Measurements from ENCODE around the gene CLINT1.
"Not testable (repeated sequence)": the region's sequence is repeated elsewhere in the genome, so short reads cannot be mapped to it uniquely, and the experiment has no call there.

The CLINT1 gene

DNA sequence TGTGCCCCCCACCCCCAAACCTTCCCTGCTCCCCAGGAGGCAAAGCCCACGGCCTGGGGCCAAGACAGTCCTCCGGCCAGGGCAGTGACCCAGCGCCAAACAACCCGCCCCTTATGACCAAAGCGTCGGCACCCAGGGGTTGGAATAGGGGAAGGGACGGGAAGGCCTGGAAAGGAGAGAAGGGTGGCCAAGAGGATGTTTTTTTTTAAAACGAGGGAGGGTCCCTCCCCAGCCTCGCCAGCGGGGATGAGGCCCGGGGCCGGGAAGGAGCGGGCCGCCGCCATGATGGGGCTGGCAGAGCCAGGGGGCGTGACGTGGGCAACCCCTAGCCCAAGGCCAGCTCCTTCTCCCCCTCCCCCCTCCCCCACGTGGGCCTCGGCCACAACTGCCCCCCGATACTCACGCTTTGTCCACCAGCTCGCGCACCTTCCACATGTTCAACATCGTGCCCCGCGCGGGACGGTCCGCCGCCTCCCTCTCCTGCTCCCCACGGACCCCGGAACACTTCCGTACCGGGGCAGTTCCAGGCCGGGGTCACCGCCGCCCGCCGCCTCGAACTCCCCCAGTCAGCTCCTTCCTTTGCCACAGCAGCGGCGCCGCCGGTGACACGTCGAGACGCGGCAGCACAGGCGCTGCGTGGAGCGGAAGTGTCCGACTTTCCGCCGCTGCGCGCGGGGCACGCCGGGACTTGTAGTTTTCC is at the start of gene CLINT1:
Gene CLINT1, minus strand, starts transcription at position 619 of the 700 bp plus-strand sequence. Its CDS starts 175 bp downstream, at position 444.
- DNase-seq (ENCODE audit: low read depth) = peak; percentile 86

DNA sequence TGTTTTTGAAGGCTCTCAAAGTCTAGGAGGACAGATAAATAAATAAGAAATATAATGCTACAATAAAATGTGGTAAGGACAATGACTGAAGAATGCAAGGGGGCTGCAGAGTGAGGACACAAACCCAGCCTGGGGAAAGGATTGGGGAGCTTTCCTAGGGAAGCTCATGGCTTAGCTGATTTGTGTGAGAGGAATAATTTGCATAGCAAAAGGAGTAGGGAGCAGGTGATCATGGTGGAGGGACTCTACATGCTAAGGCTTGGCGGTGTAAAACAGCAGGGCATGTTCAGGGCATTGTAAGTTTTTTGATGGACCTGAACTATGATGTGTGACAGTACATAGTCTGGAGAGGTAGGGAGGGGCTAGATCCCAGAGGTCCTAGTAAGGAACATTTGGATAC is 49.5 kb upstream of the CLINT1 start:
- DNase-seq (ENCODE audit: low read depth) = no peak

DNA sequence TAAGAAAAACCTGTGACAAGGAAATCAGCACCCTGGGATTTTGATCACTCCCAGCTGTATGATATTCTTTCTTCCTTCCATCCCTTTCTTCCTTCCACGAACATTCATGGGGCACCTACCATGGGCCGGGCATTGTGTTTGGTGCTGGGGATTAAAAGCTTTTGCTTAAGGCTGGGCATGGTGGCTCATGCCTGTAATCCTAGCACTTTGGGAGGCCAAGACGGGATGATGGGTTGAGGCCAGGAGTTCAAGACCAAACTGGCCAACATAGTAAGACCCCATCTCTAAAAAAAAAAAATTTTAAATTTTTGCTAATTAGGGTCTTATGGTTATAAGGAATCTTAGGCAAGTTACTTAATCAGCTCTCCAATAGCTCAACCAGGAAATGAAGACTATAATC is 48.5 kb upstream of the CLINT1 start:
- no peak for DNase-seq (ENCODE audit: low read depth)

DNA sequence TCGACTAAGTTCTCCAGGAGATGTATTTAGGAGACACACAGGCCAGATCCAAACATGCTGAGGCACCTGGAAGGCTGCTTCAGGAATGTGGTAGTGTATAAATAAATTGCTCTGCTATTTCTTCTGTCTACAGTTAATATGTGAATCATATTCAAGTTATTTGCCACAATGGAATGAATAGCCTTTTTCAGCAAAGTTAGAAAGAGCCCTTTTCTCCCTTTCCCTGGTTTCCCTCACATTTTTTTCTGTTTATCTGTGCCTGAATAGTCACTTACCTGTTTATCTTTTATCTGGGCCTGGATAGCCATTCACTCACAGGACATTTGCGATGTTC is 44.1 kb upstream of the CLINT1 start:
- DNase-seq (ENCODE audit: low read depth) = no peak

DNA sequence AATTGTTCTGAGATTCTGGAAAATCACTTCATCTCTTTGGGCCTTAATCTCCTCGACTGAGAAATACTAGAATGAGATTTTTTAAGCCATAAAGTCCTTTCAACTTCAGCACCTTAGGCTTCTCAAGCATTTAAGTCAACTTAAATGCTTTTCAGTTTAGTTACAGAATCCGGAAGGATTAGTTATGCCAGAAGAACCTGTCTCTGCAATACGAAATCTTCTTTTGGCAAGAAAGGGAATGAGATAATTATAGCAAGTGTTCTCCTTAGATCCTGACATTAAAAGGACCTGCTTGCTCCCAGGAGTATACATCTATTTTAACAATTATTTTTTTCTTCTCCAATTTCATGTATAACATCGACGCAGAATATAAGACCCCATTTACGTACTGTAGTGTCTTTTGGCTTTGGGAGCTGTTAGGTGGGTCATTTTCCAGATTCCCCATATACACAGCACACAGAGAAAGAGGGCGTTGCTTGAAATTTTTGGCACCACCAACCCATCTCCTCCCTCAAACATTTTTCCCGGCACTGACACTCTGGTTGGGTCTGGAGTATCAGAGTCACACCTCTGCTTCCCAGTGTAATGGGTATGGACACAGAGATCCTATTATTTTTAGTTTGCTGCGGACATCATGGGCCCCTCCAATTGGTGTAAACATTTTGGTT is 43.6 kb upstream of the CLINT1 start:
- no peak for DNase-seq (ENCODE audit: low read depth)

DNA sequence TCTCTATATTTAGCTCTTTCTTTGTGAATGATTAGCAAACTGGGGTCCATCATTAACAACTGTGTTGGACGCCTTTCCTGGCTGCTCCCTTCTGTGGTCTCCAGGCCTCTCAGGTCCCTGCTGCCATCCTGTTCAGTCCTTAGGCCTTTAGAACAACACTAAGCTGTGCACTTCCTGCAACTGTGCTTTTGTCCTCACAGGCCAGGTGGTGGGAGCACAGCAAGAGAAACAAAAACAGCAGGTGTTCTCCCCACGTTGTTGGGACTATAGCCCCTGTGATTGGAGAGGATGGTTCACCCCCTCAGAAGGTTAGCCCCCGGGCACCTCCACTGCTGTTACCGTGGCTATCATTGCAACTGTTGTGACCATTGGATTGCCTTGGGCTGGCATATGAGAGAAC is 41.7 kb upstream of the CLINT1 start:
- DNase-seq (ENCODE audit: low read depth) = no peak

DNA sequence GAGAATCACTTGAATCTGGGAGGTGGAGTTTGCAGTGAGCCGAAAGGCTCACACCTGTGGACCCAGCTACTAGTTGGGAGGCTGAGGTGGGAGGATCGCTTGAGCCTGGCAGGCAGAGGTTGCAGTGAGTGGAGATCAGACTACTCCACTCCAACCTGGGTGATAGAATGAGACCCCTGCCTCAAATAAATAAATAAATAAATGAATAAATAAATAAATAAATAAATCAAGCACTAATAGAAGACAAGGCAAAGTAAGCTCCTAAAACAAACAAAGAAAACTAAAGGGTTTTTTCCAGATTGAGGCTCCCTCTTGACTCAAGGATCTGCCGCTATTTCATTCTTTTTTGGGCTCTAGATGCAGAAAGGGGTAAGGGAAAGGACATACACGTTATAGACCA is 34.7 kb upstream of the CLINT1 start:
- no peak for DNase-seq (ENCODE audit: low read depth)

DNA sequence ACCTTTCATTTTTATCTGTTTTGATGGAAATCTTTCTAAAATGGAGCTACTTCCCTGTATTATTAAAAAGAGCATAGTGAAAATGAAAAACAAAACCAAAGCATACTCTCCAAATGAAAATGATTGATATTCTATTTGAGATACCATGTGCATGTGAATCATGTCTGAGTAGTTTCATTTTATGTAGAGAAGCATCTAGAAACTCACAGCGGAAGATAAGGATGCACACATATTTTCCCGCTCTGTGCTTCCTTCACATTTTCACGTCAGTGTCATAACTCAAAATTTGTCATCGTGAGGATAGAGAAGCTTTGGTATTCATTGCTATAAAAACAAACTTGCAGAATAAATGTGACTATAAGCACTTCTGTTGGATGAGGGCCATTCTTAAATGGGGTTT is 34.0 kb upstream of the CLINT1 start:
- DNase-seq (ENCODE audit: low read depth) = no peak

DNA sequence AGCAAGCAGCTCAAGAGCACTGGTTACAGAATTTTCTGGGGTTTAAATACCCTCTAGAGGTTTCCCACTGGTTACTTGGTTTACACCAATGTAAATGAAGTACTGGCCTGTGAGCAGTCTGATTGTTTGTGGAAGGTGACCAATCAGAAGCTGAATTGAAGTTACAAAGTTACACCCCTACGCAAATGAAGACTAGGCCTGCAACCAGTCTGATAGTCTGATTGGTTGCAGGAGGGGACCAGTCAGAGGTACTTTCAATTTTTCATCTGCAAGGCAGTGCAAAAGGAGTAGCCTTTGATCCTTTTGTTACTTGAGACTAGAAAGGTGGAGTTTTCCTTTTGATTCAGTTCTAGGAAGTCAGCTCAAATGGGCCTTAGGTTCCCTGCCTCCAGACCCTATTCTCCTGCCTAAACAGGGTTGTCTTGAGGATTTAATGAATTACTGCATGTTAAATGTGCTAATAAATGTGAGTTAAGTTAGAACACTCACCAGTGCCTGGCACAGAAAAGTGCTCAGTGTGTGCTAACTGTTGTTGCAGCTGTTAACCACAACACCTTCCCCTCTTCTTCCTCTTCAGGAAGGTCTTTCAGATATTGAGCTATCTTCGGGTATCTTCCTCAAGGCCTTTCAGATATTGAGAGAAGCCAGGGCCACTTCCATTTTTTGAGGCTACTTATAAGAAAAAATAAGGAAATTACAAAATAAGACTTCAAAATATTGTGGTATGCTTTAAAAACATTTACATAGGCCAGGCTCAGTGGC is 32.1 kb upstream of the CLINT1 start:
- DNase-seq (ENCODE audit: low read depth) = no peak

DNA sequence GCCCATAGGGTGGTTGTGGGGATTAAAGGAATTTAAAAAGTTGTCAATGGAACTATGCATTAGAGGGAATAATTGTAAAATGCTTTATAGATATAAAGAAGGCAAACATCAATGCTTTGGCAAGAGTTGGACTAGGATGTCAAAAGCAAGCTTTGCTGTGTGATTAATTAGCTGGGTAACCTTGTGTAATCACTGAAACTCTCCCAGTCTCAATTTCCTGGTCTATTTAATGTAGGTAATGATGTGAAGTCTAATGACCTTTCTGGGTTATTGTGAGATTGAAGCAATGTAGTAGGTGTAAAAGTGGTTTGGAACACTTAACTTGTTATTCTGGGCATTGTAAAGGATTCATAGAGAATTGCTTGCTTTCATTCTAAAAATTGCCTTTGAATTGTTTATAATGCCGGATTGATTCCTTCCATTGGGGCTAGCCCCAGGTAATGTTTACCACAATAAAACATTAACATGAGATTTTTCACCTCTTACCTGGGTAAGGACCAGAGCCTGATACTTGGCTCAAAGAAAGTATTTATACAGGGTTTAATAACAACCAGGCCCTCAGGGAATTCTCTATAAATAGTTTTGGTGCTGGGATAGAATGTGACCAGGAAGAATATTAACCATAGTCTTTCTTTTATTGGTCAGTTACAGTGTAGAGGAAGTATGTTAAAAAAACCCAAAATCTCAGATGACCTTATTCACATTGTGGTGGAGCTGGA is 30.0 kb upstream of the CLINT1 start:
- no peak for DNase-seq (ENCODE audit: low read depth)

DNA sequence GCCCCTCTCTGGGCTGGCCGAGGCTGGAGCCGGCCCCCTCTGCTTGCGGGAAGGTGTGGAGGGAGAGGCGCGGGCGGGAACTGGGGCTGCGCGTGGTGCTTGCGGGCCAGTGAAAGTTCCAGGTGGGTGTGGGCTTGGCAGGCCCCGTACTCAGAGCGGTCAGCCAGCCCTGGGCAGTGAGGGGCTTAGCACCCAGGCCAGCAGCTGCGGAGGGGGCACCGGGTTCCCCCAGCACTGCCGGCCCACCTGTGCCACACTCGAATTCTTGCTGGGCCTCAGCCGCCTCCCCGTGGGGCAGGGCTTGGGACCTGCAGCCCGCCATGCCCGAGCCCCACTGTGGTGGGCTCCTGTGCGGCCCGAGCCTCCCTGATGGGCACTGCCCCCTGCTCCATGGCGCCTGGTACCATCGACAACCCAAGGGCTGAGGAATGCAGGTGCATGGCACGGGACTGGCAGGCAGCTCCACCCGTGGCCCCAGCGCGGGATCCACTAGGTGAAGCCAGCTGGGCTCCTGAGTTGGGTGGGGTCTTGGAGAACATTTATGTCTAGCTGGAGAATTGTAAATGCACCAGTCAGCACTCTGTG is 27.9 kb upstream of the CLINT1 start:
- DNase-seq (ENCODE audit: low read depth) = no peak

DNA sequence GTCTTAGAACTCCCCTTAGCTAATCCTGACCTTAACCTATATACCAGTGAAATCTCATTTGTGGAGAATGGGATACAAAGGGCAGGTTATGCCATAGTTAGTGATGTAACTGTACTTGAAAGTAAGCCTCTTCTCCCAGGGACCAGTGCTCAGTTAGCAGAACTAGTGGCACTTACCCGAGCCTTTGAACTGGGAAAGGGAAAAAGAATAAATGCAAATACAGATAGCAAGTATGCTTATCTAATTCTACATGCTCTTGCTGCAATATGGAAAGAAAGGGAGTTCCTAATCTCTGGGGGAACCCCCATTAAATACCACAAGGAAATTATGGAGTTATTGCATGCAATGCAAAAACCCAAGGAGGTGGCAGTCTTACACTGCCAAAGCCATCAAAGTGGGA is 26.1 kb upstream of the CLINT1 start:
- DNase-seq (ENCODE audit: low read depth) = not testable (repeated sequence)

DNA sequence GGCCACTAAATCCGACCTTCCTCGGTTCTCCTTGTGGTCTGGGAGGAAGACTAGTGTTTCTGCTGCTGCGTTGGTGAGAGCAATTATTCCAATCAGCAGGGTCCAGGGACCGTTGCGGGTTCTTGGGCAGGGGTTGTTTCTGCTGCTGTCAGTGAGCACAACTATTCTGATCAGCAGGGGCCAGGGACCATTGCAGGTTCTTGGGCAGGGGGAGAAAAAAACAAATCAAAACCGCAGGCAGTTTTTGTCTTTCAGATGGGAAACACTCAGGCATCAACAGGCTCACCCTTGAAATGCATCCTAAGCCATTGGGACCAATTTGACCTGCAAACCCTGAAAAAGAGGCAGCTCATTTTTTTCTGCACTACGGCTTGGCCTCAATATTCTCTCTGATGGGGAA is 22.6 kb upstream of the CLINT1 start:
- not testable (repeated sequence) for DNase-seq (ENCODE audit: low read depth)

DNA sequence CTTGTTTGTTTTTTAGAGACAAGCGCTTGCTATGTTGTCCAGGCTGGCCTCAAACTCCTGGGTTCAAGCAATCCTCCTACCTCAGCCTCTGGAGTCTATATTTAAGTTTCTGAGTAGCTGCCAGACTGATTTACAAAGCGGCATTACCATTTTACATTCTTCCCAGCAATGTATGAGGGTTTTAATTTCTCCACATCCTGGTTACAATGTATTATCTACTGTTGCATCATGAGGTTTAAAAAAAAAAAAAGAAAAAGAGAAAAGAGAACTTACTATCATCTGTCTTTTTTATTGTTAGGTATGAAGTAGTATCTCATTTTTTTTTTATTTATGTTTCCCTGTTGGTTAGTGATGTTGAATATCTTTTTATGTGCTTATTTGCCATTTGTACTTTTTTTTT is 18.9 kb upstream of the CLINT1 start:
- DNase-seq (ENCODE audit: low read depth) = no peak

DNA sequence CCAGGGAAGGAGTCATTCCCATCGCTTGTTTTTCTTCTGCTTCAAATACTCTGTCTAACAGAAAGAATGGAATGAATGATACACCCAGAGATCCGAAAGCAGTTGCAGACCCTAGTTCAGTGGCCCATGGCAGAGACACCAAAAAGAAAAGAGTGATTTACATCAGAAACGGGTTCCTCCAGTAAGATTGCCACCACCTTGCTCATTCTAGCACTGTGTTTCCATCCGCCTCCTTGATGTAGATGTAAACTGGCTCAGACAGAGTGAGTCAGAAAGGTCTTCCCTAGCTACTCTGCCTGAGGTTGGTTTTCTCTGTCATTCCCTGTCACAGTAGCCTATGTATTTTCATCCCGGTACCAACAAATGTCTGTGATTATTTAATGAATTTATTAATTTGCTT is 15.9 kb upstream of the CLINT1 start:
- DNase-seq (ENCODE audit: low read depth) = no peak

DNA sequence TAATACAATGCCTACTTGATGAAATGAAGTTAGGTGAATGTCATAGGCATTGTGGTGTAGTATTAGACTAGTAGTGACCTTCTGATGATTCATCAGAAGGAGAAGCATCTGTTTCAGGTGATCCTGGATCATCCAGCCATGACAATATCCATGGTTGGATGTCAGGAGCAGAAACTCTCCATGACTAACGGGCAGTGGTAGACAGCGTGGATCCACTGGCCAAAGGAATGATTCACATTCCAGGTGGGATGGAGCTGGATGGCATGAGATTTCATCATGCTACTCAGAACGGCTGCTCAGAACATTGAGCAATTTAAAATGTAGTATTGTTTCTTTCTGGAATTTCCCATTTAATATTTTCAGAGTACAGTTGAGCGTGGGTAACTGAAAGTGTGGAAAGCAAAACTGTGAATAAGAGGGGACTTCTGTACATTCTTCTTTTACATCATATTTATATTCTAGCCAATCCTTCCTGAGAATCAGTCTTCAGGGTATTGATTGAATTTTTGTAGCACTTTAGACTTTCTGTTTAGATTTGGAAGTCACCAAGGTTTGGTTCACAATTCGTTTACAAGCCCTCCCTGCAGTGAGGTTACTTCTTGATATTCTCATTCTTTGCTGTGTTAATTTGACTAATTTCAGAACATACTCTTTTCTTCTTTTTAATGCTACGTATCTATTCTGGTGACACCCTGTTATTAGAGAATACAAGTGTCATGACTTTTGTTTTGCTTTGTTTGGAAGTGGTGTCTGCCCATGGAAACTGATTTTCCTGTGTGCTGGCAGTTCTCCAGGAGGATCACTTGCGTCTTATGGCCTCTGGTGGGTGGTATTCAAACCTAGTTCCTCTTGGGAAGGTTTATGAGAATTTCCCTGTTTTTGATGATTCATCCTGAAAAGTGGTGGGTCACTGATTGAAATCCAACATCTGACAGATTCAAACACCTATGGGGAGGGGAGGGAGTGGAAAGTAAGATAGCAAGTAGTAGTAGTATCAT is 12.2 kb upstream of the CLINT1 start:
- no peak for DNase-seq (ENCODE audit: low read depth)

DNA sequence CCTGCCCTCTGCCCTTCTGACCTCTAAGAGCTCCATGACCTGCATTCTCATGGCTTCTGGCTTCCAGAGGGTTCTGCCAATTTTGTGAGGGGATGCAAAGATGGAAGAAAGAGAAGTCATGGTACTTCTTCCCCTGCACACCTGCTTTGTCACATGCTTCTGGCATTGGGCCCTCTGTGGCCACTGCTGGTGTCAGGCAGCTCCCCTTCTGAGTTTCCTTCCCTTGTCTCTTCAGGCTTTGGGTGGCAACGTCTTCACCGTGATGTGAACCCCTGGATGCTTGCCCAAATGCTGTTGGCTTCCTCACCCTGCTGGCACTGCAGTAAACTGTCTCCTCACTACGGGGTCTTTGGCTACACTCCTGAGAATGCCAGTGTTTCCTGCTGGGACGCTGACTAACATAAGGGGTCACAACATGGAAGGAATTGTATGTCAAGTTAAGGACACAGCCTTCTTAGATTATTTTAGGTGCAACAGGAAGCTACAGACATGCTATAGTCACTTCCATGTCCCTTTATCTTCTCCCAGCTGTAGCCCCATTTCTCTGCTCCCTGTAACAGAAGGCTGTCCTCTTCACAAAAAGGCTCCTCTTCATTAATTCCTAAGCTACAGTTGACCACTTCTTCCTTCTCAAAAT is 8.9 kb upstream of the CLINT1 start:
- DNase-seq (ENCODE audit: low read depth) = no peak

DNA sequence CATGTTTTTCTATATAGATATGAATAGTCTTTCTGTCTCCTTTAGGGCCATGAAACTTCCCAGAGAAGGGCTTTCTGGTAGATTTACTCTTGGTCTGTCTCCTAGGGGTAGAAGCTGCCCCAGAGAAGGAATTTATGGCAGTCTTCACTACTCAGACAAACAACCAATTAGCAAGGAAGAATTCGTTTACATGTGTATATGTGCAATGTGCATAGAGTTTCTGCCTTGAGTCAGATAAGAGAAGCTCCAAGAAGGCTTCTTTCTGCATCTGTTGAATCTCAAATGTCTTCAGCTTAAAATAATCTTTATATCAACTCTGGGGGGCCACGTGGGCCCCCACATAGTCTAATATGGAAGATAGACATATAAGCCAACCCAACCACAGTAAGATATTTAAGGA is 7.6 kb upstream of the CLINT1 start:
- DNase-seq (ENCODE audit: low read depth) = no peak

DNA sequence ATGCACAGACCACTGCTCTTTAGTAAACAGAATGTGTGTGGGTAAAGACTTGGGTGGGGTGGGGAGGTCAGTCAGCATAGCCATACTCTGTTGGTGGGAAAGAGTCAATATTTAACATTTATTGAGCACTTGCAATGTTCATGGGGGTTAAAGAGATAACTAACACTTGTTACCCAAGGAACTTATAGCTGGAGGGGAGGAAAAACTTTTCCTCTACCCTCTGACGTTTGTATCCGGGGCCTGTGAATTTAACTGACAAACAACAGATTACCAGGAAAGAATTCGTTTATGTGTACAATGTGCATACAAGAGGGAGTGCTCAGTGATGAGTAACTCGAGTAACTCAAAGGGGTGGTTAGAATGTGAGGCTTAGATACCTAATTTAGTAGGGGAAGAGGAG is 6.8 kb upstream of the CLINT1 start:
- DNase-seq (ENCODE audit: low read depth) = no peak

DNA sequence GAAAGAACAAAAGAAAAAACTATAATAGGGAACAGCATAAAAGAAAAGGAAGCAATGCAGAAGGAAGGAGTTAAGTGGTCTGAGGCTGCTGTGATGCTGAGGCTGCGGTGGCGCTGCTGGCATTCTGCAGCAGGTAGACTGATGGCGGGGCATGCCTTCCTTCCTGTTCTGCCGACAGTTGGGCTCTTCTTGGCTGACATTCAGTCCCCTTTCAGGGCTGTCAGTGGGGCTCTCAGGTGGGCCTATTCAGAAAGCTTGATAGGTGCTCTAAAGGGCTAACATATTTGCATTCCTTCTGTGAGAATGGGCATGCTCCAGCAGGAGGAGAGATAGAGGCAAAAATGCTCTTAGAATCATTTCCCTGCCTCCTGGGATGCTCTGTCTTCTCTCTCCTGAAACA is 5.1 kb upstream of the CLINT1 start:
- no peak for DNase-seq (ENCODE audit: low read depth)

Data from activated T-cell treated with anti-CD3 and anti-CD28 coated beads for 48 hours (primary cell).